NCI-H1436 treated with DMSO at 0.1 percent for 48 hours (cell line): ENCODE measurements around the gene GARNL3.

Experiments used
- DNase-seq: peaks from one replicate; lab custom pipeline; 2025; lab: John Stamatoyannopoulos, UW

Gene GARNL3

DNA sequence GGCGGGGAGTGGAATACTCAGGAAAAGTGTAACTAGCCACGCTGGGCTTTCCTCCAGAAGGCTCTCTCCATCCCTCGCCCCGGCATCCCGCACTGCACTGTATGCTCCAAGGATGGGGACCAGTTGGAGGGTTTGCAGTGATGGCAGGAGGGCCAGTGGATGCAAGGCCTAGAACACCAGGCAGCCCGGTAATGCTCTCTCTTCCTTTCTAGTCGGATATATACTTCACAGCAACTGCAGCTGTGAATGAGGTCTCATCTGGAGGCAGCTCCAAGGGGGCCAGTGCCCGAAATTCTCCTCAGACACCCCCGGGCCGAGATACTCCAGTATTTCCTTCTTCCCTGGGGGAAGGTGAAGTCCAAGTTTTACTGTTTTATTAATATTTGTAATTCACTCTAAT lies 122.4 kb downstream of the GARNL3 start:
- no peak for DNase-seq

DNA sequence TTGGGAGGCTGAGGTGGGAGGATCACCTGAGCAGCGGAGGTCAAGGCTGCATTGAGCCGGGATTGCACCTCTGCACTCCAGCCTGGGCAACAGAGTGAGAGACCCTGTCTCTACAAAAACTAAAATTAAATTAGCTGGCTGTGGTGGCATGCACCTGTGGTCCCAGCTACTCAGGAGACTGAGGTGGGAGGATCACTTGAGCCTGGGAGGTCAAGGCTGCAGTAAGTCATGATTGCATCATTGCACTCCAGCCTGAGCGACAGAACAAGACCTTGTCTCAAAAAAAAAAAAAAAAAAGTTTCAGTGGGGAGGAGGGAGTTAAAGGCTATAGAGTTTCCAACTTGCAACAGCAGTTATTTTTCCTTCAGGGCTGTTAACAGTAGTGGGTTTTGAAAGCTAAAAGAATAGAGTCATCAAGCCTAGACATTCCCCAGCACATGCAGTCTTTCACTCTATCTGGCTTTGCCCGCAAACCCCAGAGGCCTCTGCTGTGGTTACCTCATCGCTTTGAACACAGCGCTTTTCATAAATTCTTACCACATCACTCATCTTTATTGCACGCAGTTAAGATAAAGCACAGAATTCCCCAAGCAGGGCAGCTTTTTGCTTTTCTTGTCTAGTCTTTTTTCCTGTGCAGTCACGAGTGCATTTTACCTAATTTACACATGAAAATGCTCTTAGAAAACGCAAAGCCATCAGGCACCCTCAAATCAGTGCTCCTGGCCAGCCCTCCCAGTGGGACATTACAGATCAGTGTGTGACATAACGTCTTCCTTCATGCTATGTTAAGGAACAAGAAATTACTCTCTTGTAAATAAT lies 123.7 kb downstream of the GARNL3 start:
- DNase-seq = no peak

DNA sequence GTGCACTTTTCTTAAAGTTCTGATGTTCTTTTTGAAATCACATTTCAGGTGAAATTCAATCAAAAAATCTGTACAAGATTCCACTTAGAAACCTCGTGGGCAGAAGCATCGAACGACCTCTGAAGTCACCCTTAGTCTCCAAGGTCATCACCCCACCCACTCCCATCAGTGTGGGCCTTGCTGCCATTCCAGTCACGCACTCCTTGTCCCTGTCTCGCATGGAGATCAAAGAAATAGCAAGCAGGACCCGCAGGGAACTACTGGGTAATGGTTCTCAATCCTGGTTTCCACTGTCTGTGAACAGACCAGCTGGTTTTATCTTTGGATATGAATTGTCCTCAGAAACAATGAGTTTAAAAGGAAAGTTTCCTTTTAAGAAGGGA lies 124.3 kb downstream of the GARNL3 start:
- DNase-seq = no peak

DNA sequence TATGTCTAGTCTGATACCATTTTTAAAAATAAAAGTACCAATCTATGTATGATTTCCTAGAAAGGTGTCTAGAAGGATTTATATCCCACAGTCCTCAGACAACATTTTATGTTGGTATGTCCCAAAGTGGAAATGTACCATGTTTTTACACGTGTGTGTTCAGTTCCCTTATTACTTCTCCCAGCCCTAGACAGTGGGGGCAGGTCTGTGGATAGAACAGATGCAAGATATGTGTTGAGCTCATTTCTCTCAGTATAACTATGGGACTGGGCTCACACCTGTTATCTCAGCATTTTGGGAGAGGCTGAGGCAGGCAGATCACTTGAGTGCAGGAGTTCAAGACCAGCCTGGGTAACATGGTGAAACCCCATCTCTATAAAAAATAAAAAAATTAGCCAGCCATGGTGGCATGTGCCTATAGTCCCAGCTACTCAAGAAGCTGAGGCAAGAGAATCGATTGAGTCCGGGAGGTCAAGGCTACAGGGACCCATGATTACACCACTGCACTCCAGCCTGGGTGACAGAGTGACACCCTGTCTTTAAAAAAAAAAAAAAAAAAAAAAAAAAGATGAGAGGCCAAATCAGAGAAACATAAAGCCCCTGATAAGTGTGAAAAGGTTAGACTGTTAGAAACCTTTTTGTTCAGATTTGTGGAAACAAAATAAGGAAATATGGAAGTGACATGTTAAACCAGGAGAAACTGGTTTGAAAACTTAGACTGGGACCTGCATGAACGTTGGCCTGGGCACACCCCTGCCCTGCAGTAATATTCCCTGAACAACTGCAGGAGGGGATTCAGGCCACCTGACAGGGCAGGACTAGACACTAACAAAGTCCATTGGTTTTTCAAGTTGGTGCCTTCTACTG lies 125.0 kb downstream of the GARNL3 start:
- DNase-seq = no peak

DNA sequence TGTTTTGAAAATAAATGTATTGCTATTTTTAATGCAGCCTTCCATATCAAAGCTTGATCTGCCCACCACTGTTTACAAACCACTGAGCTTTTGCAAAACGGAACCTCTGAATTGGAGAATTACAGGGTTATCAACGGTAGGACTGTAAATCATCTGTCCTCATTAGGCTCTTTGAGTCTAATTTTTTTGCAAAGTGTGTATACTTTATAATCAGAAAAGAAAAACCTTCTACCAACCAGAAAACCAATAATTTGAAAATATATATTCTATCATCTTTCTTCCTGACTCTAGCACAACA lies 125.6 kb downstream of the GARNL3 start:
- DNase-seq = no peak

DNA sequence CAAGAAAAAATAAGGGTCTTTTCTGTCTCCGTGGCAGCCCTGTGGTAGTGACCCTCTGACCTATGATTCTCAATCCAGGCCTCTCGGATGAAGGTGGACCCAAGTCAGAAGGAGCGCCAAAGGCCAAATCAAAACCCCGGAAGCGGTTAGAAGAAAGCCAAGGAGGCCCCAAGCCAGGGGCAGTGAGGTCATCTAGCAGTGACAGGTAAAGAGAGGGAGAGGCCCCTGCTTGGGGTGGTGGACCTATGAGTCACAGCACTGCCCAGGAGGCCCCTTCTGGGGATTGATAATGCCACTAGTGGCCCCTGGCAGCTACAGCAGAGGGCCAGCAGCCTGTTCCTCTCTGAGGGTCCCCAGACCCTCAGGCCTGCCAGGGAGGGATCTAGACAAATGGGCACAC lies 126.0 kb downstream of the GARNL3 start:
- DNase-seq = no peak

DNA sequence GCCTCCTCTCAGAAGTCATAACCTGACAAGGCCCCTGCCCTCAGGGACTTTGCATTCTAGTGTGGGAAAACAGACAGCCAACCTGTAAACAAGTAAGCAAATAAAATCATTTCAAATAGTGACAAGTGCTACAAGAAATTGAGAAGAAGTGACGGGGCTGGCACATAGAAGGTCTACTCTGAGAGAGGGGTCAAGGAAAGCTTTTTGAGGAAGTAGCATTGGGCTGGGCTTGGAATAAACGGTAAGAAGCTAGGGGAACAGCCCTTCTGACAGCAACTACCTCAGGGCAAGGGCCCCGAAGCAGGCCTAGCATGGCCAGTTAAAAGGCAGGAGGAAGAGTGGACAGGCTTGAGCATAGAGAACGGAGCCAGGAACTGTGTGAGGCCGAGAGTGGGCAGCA lies 127.6 kb downstream of the GARNL3 start:
- no peak for DNase-seq

DNA sequence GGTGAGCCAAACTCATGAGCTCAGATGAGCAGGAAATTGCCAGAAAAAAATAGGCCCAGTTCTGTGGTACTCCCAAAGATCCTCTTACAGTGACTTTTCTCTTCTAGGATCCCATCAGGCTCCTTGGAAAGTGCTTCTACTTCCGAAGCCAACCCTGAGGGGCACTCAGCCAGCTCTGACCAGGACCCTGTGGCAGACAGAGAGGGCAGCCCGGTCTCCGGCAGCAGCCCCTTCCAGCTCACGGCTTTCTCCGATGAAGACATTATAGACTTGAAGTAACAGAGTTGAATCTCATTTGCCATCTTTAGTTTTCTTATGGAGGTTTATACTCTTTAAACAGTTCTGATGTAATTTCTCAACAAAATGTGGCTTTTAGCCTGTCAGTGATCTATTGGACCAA lies 128.4 kb downstream of the GARNL3 start:
- DNase-seq = no peak

DNA sequence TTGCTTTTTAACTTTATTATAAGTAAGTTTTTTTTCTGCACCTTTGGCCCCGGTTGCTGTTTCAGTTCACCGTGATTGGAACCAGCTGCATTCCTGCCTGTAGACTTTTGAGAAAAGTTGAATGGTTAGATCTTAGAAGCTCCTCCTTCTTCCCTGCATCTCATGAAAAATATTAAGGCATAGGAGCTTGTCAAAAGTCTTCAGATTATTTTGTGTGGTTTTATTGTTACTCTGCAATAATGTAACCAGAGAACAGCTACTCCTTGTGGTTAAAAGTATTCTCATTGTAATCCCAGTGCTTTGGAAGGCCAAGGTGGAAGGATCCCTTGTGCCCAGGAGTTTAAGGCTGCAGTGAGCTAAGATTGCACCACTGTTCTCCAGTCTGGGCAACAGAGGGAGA lies 129.1 kb downstream of the GARNL3 start:
- no peak for DNase-seq

DNA sequence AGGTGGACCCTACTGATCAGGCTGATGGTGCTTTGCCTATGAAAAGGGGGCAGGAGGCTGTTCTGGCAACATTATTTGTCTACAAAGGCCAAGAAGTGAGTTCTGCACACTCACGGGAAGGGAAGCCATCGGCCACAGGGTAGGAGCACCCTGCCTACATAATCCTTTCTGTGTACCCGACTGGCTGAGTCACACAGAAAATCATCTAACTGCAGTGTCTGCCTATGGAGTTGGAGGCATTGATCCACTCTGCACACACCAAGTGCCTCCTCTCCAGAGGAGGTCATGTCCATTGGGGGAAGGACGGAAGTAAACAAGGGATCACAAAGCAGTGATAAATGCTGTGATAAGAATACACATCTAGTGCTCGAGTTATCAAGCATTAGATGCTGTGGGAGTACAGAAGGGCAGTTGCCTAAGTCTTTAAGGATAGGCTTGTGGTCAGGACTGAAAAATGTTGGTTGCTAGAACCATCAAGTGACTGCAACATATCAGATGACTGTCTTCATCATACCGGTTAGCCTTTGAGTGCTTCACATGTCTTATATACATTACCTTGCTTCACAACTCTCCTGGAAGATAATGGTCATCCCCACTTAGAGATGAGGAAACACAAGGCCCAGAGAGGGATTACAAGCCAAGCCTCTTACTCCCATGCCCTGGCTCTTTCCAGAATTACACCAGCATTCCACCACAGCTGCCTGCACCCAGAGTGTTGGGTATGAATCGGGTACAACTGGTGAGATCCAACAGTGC lies 131.1 kb downstream of the GARNL3 start:
- no peak for DNase-seq

DNA sequence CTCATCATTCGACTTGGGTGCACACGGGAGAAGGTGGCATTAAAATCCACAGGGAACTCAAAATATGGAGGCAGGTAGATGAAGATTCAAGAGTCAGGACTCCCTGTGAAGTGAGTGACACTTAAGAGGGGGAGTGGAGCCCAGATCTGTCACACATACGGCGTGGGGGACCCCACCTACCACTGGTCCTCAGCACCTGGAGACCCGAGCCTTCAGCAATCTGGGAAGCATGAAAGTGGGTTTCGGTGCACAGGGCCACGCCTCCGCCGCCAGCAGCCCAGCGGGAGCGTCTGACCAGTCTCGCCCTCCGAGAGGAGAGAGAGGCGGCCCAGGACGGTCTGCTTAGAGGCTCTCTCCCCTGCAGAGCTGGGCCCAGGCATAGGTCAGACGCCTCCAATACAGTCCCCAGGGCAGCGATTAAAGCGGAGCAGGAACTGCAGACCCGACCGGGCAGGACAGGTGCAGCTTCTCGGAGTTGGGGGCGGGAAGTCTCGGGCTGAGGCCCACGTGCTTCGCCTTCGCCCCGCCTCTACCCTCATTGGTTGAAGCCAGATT lies 131.8 kb downstream of the GARNL3 start:
- no peak for DNase-seq

DNA sequence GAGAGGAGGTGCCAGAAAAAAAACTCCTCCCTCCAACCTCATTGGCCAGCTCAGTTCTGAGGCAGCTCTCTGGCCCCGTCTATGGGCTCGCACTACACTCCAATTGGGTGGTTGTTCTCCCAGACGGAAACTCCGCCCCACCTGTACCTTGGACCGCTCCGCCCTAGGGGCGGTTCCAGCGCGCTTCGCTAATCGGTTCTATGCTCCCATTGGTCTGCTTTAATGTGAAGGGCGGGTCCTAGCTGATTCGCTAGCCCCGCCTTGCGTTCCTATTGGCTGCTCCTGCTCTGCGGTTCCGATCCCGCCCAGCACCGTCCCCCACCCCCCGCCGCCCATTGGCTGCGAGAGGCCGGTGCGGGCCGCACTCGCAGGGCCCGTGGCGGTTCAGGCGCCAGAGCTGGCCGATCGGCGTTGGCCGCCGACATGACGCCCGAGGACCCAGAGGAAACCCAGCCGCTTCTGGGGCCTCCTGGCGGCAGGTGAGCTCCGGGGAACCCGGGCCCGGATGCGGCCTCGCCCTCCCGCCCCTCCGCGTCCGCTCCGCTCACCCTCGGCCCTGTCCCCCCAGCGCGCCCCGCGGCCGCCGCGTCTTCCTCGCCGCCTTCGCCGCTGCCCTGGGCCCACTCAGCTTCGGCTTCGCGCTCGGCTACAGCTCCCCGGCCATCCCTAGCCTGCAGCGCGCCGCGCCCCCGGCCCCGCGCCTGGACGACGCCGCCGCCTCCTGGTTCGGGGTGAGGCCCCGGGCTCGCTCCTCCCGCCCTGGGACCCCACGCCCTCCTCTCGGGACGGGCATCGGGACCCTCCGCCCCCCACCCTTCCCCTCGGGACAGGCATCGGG lies 132.5 kb downstream of the GARNL3 start, which contains the start of gene SLC2A8:
Gene SLC2A8 (plus strand): TSS at position 362 of the 838 bp plus-strand sequence. CDS start 62 bp downstream, at position 424.
- peak; percentile 98 for DNase-seq

DNA sequence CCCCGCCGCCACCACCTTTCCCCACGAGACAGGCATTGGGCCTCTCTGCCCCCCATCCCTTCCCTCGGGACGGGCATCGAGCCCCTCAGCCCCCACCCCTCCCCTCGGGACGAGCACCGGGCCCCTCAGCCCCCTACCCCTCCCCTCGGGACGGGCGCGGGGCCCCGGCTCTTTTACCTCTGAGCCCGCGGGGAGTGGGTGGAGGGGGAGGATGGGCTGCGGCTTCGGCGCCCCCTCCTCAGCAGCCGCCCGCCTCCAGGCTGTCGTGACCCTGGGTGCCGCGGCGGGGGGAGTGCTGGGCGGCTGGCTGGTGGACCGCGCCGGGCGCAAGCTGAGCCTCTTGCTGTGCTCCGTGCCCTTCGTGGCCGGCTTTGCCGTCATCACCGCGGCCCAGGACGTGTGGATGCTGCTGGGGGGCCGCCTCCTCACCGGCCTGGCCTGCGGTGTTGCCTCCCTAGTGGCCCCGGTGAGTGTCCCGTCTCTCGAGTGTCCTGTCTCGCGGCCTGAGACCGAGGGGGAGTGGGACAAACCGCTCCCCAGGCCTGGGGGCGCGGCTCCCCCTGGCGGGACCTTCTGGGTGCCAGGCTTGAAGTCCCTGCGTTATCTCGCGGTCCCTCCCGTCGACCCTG lies 133.2 kb downstream of the GARNL3 start:
- no peak for DNase-seq

DNA sequence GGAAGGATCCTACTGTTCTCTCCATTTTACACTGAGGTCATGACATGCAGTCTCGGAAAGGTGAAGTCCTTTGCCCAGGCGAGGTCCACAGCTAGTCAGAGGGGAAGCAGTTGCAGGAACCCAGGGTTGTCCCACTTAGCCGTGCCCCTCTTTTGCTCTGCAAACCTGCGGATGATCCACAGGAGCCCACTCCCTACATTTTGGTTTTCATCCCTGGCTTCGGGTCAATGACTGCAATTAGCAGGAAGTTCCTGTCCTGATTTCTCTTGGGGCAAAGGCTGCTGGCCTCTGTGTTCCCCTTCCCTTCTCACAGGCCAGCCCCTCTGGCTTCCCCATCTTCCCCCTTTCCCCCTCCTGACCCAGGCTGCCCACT lies 133.7 kb downstream of the GARNL3 start:
- no peak for DNase-seq

DNA sequence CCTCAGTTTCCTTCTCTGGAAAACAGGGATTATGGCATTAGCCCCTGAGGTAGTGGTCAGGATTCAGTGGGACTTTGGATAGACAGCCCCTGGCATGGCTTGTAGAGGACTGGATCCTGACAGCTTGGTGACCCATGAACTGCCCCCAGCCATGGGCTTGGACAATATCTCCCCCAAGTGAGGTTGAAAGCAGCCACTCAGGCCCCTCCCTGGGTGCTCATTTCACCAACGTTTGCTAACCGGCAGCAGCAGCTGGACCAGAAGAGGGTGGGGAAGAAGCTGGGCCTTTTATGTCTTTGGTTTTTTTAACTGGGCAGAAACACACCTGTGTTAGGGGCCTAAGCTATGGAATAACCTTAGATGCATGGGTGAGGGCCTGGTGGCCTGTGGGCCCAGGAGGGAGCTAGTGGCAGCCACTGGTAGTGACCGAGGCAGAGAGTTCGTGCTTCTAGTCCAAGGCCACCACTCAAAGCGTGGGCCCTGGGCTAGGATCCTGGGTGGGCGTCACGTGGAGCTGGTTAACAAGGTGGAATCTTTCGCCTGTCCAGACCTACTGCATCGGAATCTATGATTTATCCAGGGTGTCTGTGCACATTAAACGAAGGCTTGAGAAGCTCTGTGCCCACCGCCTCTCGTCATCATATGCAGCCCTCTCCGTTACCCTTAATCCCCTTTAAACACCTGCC lies 134.3 kb downstream of the GARNL3 start:
- no peak for DNase-seq

DNA sequence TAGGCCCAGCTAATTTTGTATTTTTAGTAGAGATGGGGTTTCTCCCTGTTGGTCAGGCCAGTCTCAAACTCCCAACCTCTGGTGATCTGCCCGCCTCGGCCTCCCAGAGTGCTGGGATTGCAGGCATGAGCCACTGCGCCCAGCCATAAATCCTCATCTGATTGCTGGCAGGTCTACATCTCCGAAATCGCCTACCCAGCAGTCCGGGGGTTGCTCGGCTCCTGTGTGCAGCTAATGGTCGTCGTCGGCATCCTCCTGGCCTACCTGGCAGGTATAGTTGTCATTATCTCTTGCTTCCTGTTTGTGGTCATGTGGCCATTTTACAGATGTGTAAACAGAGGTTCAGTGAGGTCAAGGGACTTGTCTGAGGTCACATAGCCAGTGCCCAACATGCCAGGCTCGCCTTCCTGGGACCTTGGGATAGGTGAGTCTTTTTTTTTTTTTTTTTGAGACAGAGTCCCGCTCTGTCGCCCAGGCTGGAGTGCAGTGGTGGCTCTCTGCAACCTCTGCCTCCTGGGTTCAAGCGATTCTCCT lies 135.2 kb downstream of the GARNL3 start:
- no peak for DNase-seq

DNA sequence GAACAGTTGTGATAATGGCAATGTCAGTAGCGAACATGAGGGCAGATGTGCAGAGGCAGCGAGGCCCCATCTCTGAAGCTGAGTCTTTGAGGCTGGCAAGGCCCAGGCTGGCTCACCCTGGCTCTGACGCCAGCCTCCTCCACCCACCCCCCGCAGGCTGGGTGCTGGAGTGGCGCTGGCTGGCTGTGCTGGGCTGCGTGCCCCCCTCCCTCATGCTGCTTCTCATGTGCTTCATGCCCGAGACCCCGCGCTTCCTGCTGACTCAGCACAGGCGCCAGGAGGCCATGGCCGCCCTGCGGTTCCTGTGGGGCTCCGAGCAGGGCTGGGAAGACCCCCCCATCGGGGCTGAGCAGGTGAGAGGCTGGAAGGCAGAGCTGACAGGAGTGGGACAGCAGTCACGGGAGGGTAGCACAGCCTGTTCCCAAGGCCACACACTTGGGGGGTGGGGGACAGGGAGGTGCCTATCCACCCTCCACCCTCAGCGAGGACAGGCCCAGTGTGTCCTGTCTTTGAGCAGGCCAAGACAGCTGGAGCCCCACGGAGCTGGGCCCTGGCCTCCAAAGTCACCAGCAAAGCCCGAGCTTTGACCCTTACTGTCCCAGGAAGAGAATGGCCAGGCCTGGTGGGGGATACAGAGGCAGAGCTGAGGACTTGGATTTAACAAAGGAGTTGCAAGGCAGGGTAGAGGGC lies 138.0 kb downstream of the GARNL3 start:
- no peak for DNase-seq

DNA sequence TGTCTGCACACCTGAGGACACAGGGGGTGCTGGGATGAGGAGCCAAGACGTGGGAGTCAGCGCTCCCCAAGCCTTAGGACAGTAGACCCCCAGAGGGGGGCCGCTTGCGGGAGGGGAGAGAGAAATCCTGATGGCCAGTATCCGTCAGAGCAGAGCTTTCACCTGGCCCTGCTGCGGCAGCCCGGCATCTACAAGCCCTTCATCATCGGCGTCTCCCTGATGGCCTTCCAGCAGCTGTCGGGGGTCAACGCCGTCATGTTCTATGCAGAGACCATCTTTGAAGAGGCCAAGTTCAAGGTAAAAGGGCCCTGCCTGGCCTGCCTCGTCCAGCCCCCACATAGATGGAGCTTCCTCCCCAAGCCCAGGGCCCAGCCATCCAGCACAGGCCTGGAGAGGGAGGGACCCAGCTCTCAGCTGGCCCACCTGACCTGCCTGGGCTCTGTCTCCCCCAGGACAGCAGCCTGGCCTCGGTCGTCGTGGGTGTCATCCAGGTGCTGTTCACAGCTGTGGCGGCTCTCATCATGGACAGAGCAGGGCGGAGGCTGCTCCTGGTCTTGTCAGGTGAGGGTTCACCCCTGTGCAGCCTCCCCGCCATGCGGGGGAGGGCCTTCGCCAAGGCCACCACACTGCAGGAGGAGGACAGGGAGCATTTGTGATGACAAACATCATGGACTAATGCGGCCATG lies 139.1 kb downstream of the GARNL3 start:
- DNase-seq = no peak

DNA sequence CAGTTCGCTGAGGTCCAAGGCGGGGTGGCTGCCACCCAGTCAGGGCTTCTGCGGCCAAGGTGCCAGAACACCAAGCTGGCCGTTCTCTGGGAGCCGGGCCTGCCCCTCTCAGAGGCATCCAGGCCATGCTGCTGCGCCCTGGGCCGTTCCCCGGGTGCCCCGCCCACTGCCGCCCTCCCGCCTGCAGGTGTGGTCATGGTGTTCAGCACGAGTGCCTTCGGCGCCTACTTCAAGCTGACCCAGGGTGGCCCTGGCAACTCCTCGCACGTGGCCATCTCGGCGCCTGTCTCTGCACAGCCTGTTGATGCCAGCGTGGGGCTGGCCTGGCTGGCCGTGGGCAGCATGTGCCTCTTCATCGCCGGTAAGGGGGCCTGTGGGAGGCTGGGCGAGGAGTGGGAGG lies 140.1 kb downstream of the GARNL3 start:
- no peak for DNase-seq
